HEK293 (cell line): ENCODE data around the gene MCM5.

Experiments used
- CTCF ChIA-PET: fragments of 350-600 bp; formaldehyde crosslinking; extraction: SDS; loops from one replicate; lab custom pipeline; 2021; ENCODE audit warnings: antibody characterized with exemption; lab: Yijun Ruan, JAX
- POLR2A ChIA-PET: fragments of 300-600 bp; formaldehyde crosslinking; extraction: SDS; loops from one replicate; lab custom pipeline; 2020; ENCODE audit warnings: antibody characterized with exemption, inconsistent platforms; lab: Yijun Ruan, JAX
- H3K27ac ChIP-seq: fragments of 200-500 bp; sonication (Bioruptor generic); 2 replicates; pipeline ENCODE4 v1.5.1; 2014; ENCODE audit warnings: low read depth, low read length, control low read depth, inconsistent platforms; ENCODE audit errors: extremely low read depth
- H3K36me3 ChIP-seq, 2 experiments: fragments of 200-500 bp in 1 of 2; sonication (Bioruptor generic) in 1 of 2; 1 replicate in 1 of 2; 2 replicates in 1 of 2; pipeline ENCODE4 v1.5.1; 2014 to 2017; ENCODE audit warnings: inconsistent platforms in 2 of 2, low read length in 2 of 2; ENCODE audit not compliant: control insufficient read depth in 2 of 2, insufficient read depth in 1 of 2
- H3K4me1 ChIP-seq: fragments of 200-500 bp; sonication (Bioruptor generic); 2 replicates; pipeline ENCODE4 v1.5.1; 2014; ENCODE audit warnings: mild to moderate bottlenecking, low read length, inconsistent platforms; ENCODE audit not compliant: control insufficient read depth, insufficient read depth
- H3K4me3 ChIP-seq: 2 replicates; pipeline ENCODE4 v1.5.1; 2011; ENCODE audit warnings: low read depth, mild to moderate bottlenecking, control low read depth, low read length, moderate library complexity
- H3K9me3 ChIP-seq: fragments of 200-500 bp; sonication (Bioruptor generic); 2 replicates; pipeline ENCODE4 v1.5.1; 2014; ENCODE audit warnings: low read depth, low read length, inconsistent platforms; ENCODE audit not compliant: control insufficient read depth, insufficient read depth
- KLF10 ChIP-seq: fragments of 450-650 bp; IDR thresholded peaks from 2 replicates; pipeline ENCODE4 v1.5.1; 2018; ENCODE audit warnings: missing biosample characterization, mild to moderate bottlenecking, missing genetic modification characterization
- KLF9 ChIP-seq: fragments of 450-650 bp; formaldehyde crosslinking; IDR thresholded peaks from 2 replicates; pipeline ENCODE4 v1.5.1; 2016; ENCODE audit warnings: missing biosample characterization, missing genetic modification characterization, low read depth
- SCRT1 ChIP-seq: fragments of 450-650 bp; formaldehyde crosslinking; IDR thresholded peaks from 2 replicates; pipeline ENCODE4 v1.5.1; 2016; ENCODE audit warnings: missing biosample characterization, missing genetic modification characterization, borderline replicate concordance
- SETDB1 ChIP-seq: IDR thresholded peaks from one replicate; pipeline ENCODE4 v1.6.1; 2017; ENCODE audit warnings: mild to moderate bottlenecking, low read length, moderate library complexity, mixed read lengths; ENCODE audit not compliant: insufficient read length
- SP2 ChIP-seq: fragments of 450-650 bp; formaldehyde crosslinking; IDR thresholded peaks from 2 replicates; pipeline ENCODE4 v1.5.1; 2016; ENCODE audit warnings: missing biosample characterization, missing genetic modification characterization
- TCF7L2 ChIP-seq: IDR thresholded peaks from 2 replicates; pipeline ENCODE4 v1.6.1; 2011; ENCODE audit warnings: low read depth, mild to moderate bottlenecking, inconsistent platforms, low read length, moderate library complexity, borderline replicate concordance
- ZNF23 ChIP-seq: fragments of 450-650 bp; formaldehyde crosslinking; IDR thresholded peaks from 2 replicates; pipeline ENCODE4 v1.5.1; 2016; ENCODE audit warnings: missing biosample characterization, missing genetic modification characterization, borderline replicate concordance
- ZNF335 ChIP-seq: fragments of 450-650 bp; formaldehyde crosslinking; conservative IDR thresholded peaks from 2 replicates; pipeline ENCODE4 v1.5.1; 2016; ENCODE audit warnings: missing biosample characterization, missing genetic modification characterization
- ZNF37A ChIP-seq: fragments of 450-650 bp; IDR thresholded peaks from 2 replicates; pipeline ENCODE4 v1.5.1; 2018; ENCODE audit warnings: missing biosample characterization, missing genetic modification characterization
- ZNF391 ChIP-seq: fragments of 450-650 bp; formaldehyde crosslinking; IDR thresholded peaks from 2 replicates; pipeline ENCODE4 v1.5.1; 2016; ENCODE audit warnings: low read depth, missing biosample characterization, missing genetic modification characterization, borderline replicate concordance
- ZNF510 ChIP-seq: fragments of 450-650 bp; formaldehyde crosslinking; IDR thresholded peaks from 2 replicates; pipeline ENCODE4 v1.5.1; 2018; ENCODE audit warnings: mild to moderate bottlenecking, missing genetic modification characterization, missing biosample characterization; ENCODE audit not compliant: insufficient replicate concordance
- ZNF518A ChIP-seq: fragments of 450-650 bp; formaldehyde crosslinking; conservative IDR thresholded peaks from 2 replicates; pipeline ENCODE4 v1.5.1; 2016; ENCODE audit warnings: low read depth, missing biosample characterization, missing genetic modification characterization
- ZNF549 ChIP-seq: fragments of 450-650 bp; IDR thresholded peaks from 2 replicates; pipeline ENCODE4 v1.5.1; 2018; ENCODE audit warnings: missing biosample characterization, missing genetic modification characterization, mild to moderate bottlenecking, inconsistent platforms, moderate library complexity
- ZNF561 ChIP-seq: fragments of 450-650 bp; IDR thresholded peaks from 2 replicates; pipeline ENCODE4 v1.5.1; 2018; ENCODE audit warnings: missing biosample characterization, missing genetic modification characterization, borderline replicate concordance
- ZNF624 ChIP-seq: fragments of 450-650 bp; formaldehyde crosslinking; IDR thresholded peaks from 2 replicates; pipeline ENCODE4 v1.5.1; 2017; ENCODE audit warnings: missing biosample characterization, missing genetic modification characterization
- ZNF701 ChIP-seq: fragments of 450-650 bp; formaldehyde crosslinking; IDR thresholded peaks from 2 replicates; pipeline ENCODE4 v1.5.1; 2016; ENCODE audit warnings: missing biosample characterization, missing genetic modification characterization
- ZNF707 ChIP-seq: fragments of 450-650 bp; formaldehyde crosslinking; IDR thresholded peaks from 2 replicates; pipeline ENCODE4 v1.5.1; 2016; ENCODE audit warnings: missing biosample characterization, missing genetic modification characterization
- ZNF791 ChIP-seq: fragments of 450-650 bp; formaldehyde crosslinking; IDR thresholded peaks from 2 replicates; pipeline ENCODE4 v1.5.1; 2016; ENCODE audit warnings: missing biosample characterization, missing genetic modification characterization
- ZNF792 ChIP-seq: fragments of 450-650 bp; formaldehyde crosslinking; IDR thresholded peaks from 2 replicates; pipeline ENCODE4 v1.5.1; 2016; ENCODE audit warnings: missing biosample characterization, missing genetic modification characterization
- TF ChIP-seq, protein P1 (sequence below): fragments of 450-650 bp; formaldehyde crosslinking; IDR thresholded peaks from 2 replicates; pipeline ENCODE4 v1.5.1; 2016; ENCODE audit warnings: missing biosample characterization, missing genetic modification characterization
- TF ChIP-seq, protein P2 (sequence below): fragments of 450-650 bp; formaldehyde crosslinking; IDR thresholded peaks from 2 replicates; pipeline ENCODE4 v1.5.1; 2016; ENCODE audit warnings: missing biosample characterization, missing genetic modification characterization

The MCM5 gene

DNA sequence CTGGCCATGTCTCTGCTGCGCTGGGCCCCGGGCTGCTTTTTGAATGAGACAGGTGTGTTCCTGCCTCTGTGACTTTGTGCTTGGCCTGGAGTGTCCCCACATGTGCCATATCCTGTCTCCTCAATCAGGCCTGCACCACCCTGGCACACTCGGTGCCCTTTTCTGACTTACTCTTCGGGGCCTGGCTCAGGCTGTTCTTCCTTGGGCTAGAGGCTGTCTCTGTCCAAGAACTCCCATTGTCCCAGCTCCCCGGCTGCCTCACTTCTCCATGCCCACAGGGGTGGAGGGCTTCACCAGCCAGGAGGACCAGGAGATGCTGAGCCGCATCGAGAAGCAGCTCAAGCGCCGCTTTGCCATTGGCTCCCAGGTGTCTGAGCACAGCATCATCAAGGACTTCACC, 23.0 kb downstream of the MCM5 start:
- Histone ChIP-seq H3K27ac (no peak overlapping the region), H3K4me1 (no peaks in the 10 kb centered on the region), H3K4me3 (no peak overlapping the region), H3K9me3 (no peaks in the 10 kb centered on the region), H3K36me3 (peaks cover 45 to 94% of the 10 kb centered on the region in 2 experiments)
- CTCF ChIA-PET: interaction anchor here (1.1 kb wide), 1 partner anchor 160 kb away, joined by 5 read pairs; no protein-coding TSS in a partner anchor
- POLR2A ChIA-PET: no interaction called here
- TF ChIP-seq KLF9 (tag by site-specific recombination) (no peak), KLF10 (tag by site-specific recombination) (no peak), ZNF707 (tag by site-specific recombination) (no peak), ZNF518A (tag by site-specific recombination) (no peak), SCRT1 (tag by site-specific recombination) (no peak), ZNF510 (no peak), SETDB1 (no peak), ZNF792 (no peak)
- TF ChIP-seq, protein P1, sequence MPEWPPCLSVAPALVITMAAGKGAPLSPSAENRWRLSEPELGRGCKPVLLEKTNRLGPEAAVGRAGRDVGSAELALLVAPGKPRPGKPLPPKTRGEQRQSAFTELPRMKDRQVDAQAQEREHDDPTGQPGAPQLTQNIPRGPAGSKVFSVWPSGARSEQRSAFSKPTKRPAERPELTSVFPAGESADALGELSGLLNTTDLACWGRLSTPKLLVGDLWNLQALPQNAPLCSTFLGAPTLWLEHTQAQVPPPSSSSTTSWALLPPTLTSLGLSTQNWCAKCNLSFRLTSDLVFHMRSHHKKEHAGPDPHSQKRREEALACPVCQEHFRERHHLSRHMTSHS (tag by site-specific recombination): no peak

- Histone ChIP-seq H3K27ac (no peak overlapping the region), H3K36me3 (peaks cover 41 to 92% of the 10 kb centered on the region in 2 experiments), H3K4me3 (no peak overlapping the region), H3K4me1 (no peaks in the 10 kb centered on the region), H3K9me3 (no peaks in the 10 kb centered on the region)
- no peak for TF ChIP-seq SP2 (tag by site-specific recombination)
- TF ChIP-seq ZNF549 (tag by site-specific recombination): no peak
- no peak for TF ChIP-seq ZNF791
- TF ChIP-seq ZNF391: no peak
- TF ChIP-seq, protein P2, sequence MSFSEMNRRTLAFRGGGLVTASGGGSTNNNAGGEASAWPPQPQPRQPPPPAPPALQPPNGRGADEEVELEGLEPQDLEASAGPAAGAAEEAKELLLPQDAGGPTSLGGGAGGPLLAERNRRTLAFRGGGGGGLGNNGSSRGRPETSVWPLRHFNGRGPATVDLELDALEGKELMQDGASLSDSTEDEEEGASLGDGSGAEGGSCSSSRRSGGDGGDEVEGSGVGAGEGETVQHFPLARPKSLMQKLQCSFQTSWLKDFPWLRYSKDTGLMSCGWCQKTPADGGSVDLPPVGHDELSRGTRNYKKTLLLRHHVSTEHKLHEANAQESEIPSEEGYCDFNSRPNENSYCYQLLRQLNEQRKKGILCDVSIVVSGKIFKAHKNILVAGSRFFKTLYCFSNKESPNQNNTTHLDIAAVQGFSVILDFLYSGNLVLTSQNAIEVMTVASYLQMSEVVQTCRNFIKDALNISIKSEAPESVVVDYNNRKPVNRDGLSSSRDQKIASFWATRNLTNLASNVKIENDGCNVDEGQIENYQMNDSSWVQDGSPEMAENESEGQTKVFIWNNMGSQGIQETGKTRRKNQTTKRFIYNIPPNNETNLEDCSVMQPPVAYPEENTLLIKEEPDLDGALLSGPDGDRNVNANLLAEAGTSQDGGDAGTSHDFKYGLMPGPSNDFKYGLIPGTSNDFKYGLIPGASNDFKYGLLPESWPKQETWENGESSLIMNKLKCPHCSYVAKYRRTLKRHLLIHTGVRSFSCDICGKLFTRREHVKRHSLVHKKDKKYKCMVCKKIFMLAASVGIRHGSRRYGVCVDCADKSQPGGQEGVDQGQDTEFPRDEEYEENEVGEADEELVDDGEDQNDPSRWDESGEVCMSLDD (tag by site-specific recombination): no peak
- no peak for TF ChIP-seq ZNF23 (tag by site-specific recombination)
- TF ChIP-seq ZNF701 (tag by site-specific recombination): no peak
- TF ChIP-seq ZNF335: no peak
- no peak for TF ChIP-seq ZNF561
- no peak for TF ChIP-seq ZNF624 (tag by site-specific recombination)
- TF ChIP-seq TCF7L2: no peak
- no peak for TF ChIP-seq ZNF37A (tag by site-specific recombination)
- CTCF ChIA-PET: interaction anchor here (0.7 to 1.1 kb wide), 3 partner anchors 47 to 390 kb away, joined by 3 to 5 read pairs (median 3); no protein-coding TSS in a partner anchor
- POLR2A ChIA-PET: no interaction called here
These were observed 24.1 kb downstream of the MCM5 start for GRCh38 chr22:35424081-35424480.
